OCI-LY1 (cell line): Measurements from ENCODE around the gene BTBD16.

Experiments used
- EZH2 ChIP-seq: fragments of 200-600 bp; sonication (generic), shearing (Covaris generic); IDR thresholded peaks from 2 replicates; pipeline ENCODE4 v1.8.0; 2017; ENCODE audit warnings: borderline replicate concordance, mixed run types, mild to moderate bottlenecking, antibody characterized with exemption, low read length, moderate library complexity, mixed read lengths
- TF ChIP-seq, protein P1 (sequence below): fragments of 200-600 bp; sonication (generic), shearing (Covaris generic); IDR thresholded peaks from 2 replicates; pipeline ENCODE4 v1.5.1; 2017; ENCODE audit warnings: mild to moderate bottlenecking, antibody characterized with exemption, low read length, moderate library complexity, mixed read lengths

DNA sequence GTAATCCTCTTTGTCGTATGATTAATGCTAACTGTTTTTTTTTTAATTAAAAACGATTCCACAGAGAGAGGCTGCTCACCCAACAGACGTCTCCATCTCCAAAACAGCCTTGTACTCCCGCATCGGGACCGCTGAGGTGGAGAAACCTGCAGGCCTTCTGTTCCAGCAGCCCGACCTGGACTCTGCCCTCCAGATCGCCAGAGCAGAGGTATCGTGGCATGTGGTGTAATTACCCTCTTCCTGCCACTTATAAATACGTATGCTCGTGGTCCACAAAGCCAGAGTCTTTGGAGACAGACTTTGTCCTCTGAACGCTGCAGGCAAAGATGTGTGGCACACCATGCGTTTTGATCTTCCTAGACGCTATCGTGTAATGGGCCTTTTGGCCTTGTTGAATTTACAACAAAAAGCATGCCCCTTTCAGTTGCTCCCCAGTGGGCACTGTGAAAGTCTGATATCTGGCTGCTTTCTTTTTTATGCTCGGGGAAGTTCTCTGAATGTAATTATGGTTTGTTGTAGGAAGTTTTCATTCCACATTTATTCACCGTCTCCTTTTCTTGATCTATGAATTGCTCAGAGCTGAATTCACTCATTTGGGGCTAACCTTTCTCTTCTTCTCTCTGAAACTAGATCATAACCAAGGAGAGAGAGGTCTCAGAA is 33.6 kb upstream of the BTBD16 start:
- TF ChIP-seq, protein P1, sequence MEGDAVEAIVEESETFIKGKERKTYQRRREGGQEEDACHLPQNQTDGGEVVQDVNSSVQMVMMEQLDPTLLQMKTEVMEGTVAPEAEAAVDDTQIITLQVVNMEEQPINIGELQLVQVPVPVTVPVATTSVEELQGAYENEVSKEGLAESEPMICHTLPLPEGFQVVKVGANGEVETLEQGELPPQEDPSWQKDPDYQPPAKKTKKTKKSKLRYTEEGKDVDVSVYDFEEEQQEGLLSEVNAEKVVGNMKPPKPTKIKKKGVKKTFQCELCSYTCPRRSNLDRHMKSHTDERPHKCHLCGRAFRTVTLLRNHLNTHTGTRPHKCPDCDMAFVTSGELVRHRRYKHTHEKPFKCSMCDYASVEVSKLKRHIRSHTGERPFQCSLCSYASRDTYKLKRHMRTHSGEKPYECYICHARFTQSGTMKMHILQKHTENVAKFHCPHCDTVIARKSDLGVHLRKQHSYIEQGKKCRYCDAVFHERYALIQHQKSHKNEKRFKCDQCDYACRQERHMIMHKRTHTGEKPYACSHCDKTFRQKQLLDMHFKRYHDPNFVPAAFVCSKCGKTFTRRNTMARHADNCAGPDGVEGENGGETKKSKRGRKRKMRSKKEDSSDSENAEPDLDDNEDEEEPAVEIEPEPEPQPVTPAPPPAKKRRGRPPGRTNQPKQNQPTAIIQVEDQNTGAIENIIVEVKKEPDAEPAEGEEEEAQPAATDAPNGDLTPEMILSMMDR: no peak
- TF ChIP-seq EZH2: no peak
